GM21390 (cell line): Measurements from ENCODE around the gene RNASE11.
"Not testable (repeated sequence)": the region's sequence is repeated elsewhere in the genome, so short reads cannot be mapped to it uniquely, and the experiment has no call there.

Experiments used
- ATAC-seq: cut with Tn5 transposase; IDR thresholded peaks from one replicate; pipeline ENCODE4 v1.9.1; 2021; ENCODE audit not compliant: unreplicated experiment

Gene RNASE11

GRCh38 chr14:20614038-20614840, 26.4 kb upstream of the RNASE11 start:
- no peak for ATAC-seq

GRCh38 chr14:20613094-20614037, 25.6 kb upstream of the RNASE11 start:
- peak; percentile 65 for ATAC-seq

GRCh38 chr14:20612403-20612802, 24.6 kb upstream of the RNASE11 start:
- ATAC-seq = peak; percentile 18

GRCh38 chr14:20611277-20611676, 23.5 kb upstream of the RNASE11 start:
- ATAC-seq = no peak

- ATAC-seq = no peak
Measured at GRCh38 chr14:20610002-20610765, 22.4 kb upstream of the RNASE11 start.

- ATAC-seq = no peak
Measured at GRCh38 chr14:20609215-20610001, 21.6 kb upstream of the RNASE11 start.

- ATAC-seq = no peak
Measured at GRCh38 chr14:20608383-20609110, 20.7 kb upstream of the RNASE11 start.

- no peak for ATAC-seq
Measured at GRCh38 chr14:20607617-20608016, 19.8 kb upstream of the RNASE11 start.

- no peak for ATAC-seq
Measured at GRCh38 chr14:20606902-20607242, 19.1 kb upstream of the RNASE11 start.

- no peak for ATAC-seq
Measured at GRCh38 chr14:20606190-20606901, 18.5 kb upstream of the RNASE11 start.

GRCh38 chr14:20603813-20604690, 16.3 kb upstream of the RNASE11 start:
- ATAC-seq = no peak

- ATAC-seq = no peak
Measured at GRCh38 chr14:20602583-20602982, 14.8 kb upstream of the RNASE11 start.

GRCh38 chr14:20601522-20601921, 13.7 kb upstream of the RNASE11 start:
- ATAC-seq = no peak

GRCh38 chr14:20597108-20597507, 9.3 kb upstream of the RNASE11 start:
- no peak for ATAC-seq

- not testable (repeated sequence) for ATAC-seq
Measured at GRCh38 chr14:20595726-20596125, 7.9 kb upstream of the RNASE11 start.

GRCh38 chr14:20592574-20592973, 4.8 kb upstream of the RNASE11 start:
- no peak for ATAC-seq

- ATAC-seq = no peak
Measured at GRCh38 chr14:20591235-20591634, 3.4 kb upstream of the RNASE11 start, which contains the start of gene RNASE12. TSS of gene RNASE12 (minus strand) at chr14:20591376. CDS start at chr14:20590723, 653 bp downstream.

GRCh38 chr14:20583908-20584307, 3.9 kb downstream of the RNASE11 start:
- ATAC-seq = no peak
